Tibial artery (tissue), 4 donors: ENCODE measurements around the gene SSU72.
"Not testable (repeated sequence)": the region's sequence is repeated elsewhere in the genome, so short reads cannot be mapped to it uniquely, and the experiment has no call there.

Source experiments
- DNase-seq, 2 donors: peaks; one replicate each; pipeline ENCODE4 v3.0.0-alpha.2; 2019
- H3K27ac ChIP-seq, 2 donors: fragments of 200-600 bp; sonication (generic) in 1 of 2; 1 replicate in 1 of 2; 2 replicates in 1 of 2; pipeline ENCODE4 v1.5.1; 2018 to 2019; ENCODE audit warnings: mild to moderate bottlenecking in 1 of 2
- H3K27me3 ChIP-seq, 2 donors: fragments of 200-600 bp; sonication (generic) in 1 of 2; one replicate each; pipeline versions ENCODE4 v1.5.1 to v1.6.0; 2016 to 2019
- H3K36me3 ChIP-seq, 3 donors: fragments of 200-600 bp; sonication (generic) in 2 of 3; one replicate each; pipeline ENCODE4 v1.5.1; 2016 to 2019; ENCODE audit warnings: mild to moderate bottlenecking in 2 of 3
- H3K4me1 ChIP-seq, 4 donors: fragments of 200-600 bp; sonication (generic) in 2 of 4; 1 replicate in 3 of 4; 2 replicates in 1 of 4; pipeline ENCODE4 v1.5.1; 2016 to 2019
- H3K4me3 ChIP-seq, 2 donors: fragments of 200-600 bp; sonication (generic) in 1 of 2; 1 replicate in 1 of 2; 2 replicates in 1 of 2; pipeline ENCODE4 v1.5.1; 2018 to 2019; ENCODE audit warnings: mild to moderate bottlenecking in 2 of 2
- H3K9me3 ChIP-seq, 3 donors: fragments of 200-600 bp; sonication (generic) in 1 of 3; one replicate each; pipeline ENCODE4 v1.5.1; 2016 to 2019
- CTCF ChIP-seq, 2 experiments: fragments of 200-600 bp in 1 of 2; fragments of 450-650 bp in 1 of 2; IDR thresholded peaks; one replicate each; pipeline ENCODE4 v1.5.1; 2017 to 2019; ENCODE audit warnings: antibody characterized with exemption in 2 of 2, mild to moderate bottlenecking in 1 of 2, moderate library complexity in 1 of 2
- intact Hi-C: fragments of 100-400 bp; cut with DNase I; formaldehyde crosslinking; loops from one replicate; pipeline ENCODE4 v1.15.0; 2023; ENCODE audit warnings: low total_unique reads

The SSU72 gene

GRCh38 chr1:1504777-1505365 lies 69.8 kb downstream of the SSU72 start:
- intact Hi-C loops, H3K36me3 ChIP-seq, H3K9me3 ChIP-seq, H3K27me3 ChIP-seq: not testable (repeated sequence)
- Histone ChIP-seq H3K27ac (peak overlapping the region; percentile 31 to 58), H3K4me3 (peak overlapping the region in 1 of 2 donors; percentile 9), H3K4me1 (peaks cover 0 to 10% (median 0%) of the 10 kb centered on the region in 4 donors)
- peak; percentile 54 to 56 for TF ChIP-seq CTCF (IDR thresholded peaks at IDR 0.05)
- peak; percentile 57 to 74 for DNase-seq

GRCh38 chr1:1495461-1495975 lies 79.1 kb downstream of the SSU72 start:
- Histone ChIP-seq H3K9me3 (peaks cover 0 to 11% (median 9%) of the 10 kb centered on the region in 3 donors), H3K36me3 (peaks cover 33 to 58% (median 53%) of the 10 kb centered on the region in 3 donors)
- H3K27ac ChIP-seq, H3K4me3 ChIP-seq, H3K27me3 ChIP-seq, H3K4me1 ChIP-seq, intact Hi-C loops, DNase-seq: not testable (repeated sequence)

- Histone ChIP-seq H3K9me3 (peaks cover 0 to 11% (median 9%) of the 10 kb centered on the region in 3 donors), H3K36me3 (peaks cover 44 to 70% (median 64%) of the 10 kb centered on the region in 3 donors)
- DNase-seq, H3K27ac ChIP-seq, H3K27me3 ChIP-seq, intact Hi-C loops, H3K4me3 ChIP-seq, H3K4me1 ChIP-seq: not testable (repeated sequence)
Measured at GRCh38 chr1:1494311-1494710, 80.4 kb downstream of the SSU72 start.
